ENCODE results near the gene VWA5B1.
"Not testable (repeated sequence)": the region's sequence is repeated elsewhere in the genome, so short reads cannot be mapped to it uniquely, and the experiment has no call there.

The VWA5B1 gene

GRCh38 chr1:20290624-20291597 is at the start of gene VWA5B1:
Gene VWA5B1, plus strand, starts transcription at chr1:20290875. Its CDS starts 19,727 bp downstream, at chr1:20310602.
- H3K27ac ChIP-seq, result no peak within 1 kb of the TSS
- DNase-seq (ENCODE audit: low read depth, low spot score), result no peak

GRCh38 chr1:20242890-20243479 is 47.7 kb upstream of the VWA5B1 start:
- no peak overlapping the region for H3K27ac ChIP-seq
- no peak for DNase-seq (ENCODE audit: low read depth, low spot score)

GRCh38 chr1:20248971-20249612 is 41.6 kb upstream of the VWA5B1 start:
- no peak overlapping the region for H3K27ac ChIP-seq
- DNase-seq (ENCODE audit: low read depth, low spot score), result no peak

GRCh38 chr1:20250340-20250989 is 40.2 kb upstream of the VWA5B1 start:
- DNase-seq (ENCODE audit: low read depth, low spot score), result peak; percentile 39
- no peak overlapping the region for H3K27ac ChIP-seq

GRCh38 chr1:20252587-20252986 is 38.1 kb upstream of the VWA5B1 start:
- H3K27ac ChIP-seq, result no peak overlapping the region
- no peak for DNase-seq (ENCODE audit: low read depth, low spot score)

- no peak for DNase-seq (ENCODE audit: low read depth, low spot score)
- no peak overlapping the region for H3K27ac ChIP-seq
Measured at GRCh38 chr1:20255666-20256065, 35.0 kb upstream of the VWA5B1 start.

GRCh38 chr1:20259646-20260045 is 31.0 kb upstream of the VWA5B1 start:
- H3K27ac ChIP-seq, result no peak overlapping the region
- no peak for DNase-seq (ENCODE audit: low read depth, low spot score)

GRCh38 chr1:20261095-20261494 is 29.6 kb upstream of the VWA5B1 start:
- DNase-seq (ENCODE audit: low read depth, low spot score), result no peak

GRCh38 chr1:20262810-20263534 is 27.7 kb upstream of the VWA5B1 start:
- DNase-seq (ENCODE audit: low read depth, low spot score), result no peak
- H3K27ac ChIP-seq, result no peak overlapping the region

More at GRCh38 chr1:20261095-20261494, 29.6 kb upstream of the VWA5B1 start:
- no peak overlapping the region for H3K27ac ChIP-seq

- DNase-seq (ENCODE audit: low read depth, low spot score), result no peak
- no peak overlapping the region for H3K27ac ChIP-seq
Measured at GRCh38 chr1:20265250-20265649, 25.4 kb upstream of the VWA5B1 start.

- DNase-seq (ENCODE audit: low read depth, low spot score), result no peak
- H3K27ac ChIP-seq, result no peak overlapping the region
Measured at GRCh38 chr1:20266141-20266540, 24.5 kb upstream of the VWA5B1 start.

GRCh38 chr1:20266642-20267041 is 24.0 kb upstream of the VWA5B1 start:
- no peak overlapping the region for H3K27ac ChIP-seq
- no peak for DNase-seq (ENCODE audit: low read depth, low spot score)

GRCh38 chr1:20271498-20272400 is 18.9 kb upstream of the VWA5B1 start:
- H3K27ac ChIP-seq, result no peak overlapping the region
- no peak for DNase-seq (ENCODE audit: low read depth, low spot score)

GRCh38 chr1:20273716-20274115 is 17.0 kb upstream of the VWA5B1 start:
- not testable (repeated sequence) for DNase-seq (ENCODE audit: low read depth, low spot score); H3K27ac ChIP-seq

GRCh38 chr1:20275319-20275925 is 15.3 kb upstream of the VWA5B1 start:
- DNase-seq (ENCODE audit: low read depth, low spot score), result no peak
- H3K27ac ChIP-seq, result no peak overlapping the region

- H3K27ac ChIP-seq, result no peak overlapping the region
- no peak for DNase-seq (ENCODE audit: low read depth, low spot score)
Measured at GRCh38 chr1:20276485-20277159, 14.1 kb upstream of the VWA5B1 start.

- H3K27ac ChIP-seq, result no peak overlapping the region
- DNase-seq (ENCODE audit: low read depth, low spot score), result no peak
Measured at GRCh38 chr1:20278692-20279130, 12.0 kb upstream of the VWA5B1 start.

- peak overlapping the region; percentile 60 for H3K27ac ChIP-seq
Measured at GRCh38 chr1:20279509-20279908, 11.2 kb upstream of the VWA5B1 start.

More at GRCh38 chr1:20279509-20279908, 11.2 kb upstream of the VWA5B1 start:
- DNase-seq (ENCODE audit: low read depth, low spot score), result peak; percentile 60

Data from epithelial cell of prostate (primary cell).